Measurements from ENCODE around the gene IDH3G.
"Not testable (repeated sequence)": the region's sequence is repeated elsewhere in the genome, so short reads cannot be mapped to it uniquely, and the experiment has no call there.

DNA sequence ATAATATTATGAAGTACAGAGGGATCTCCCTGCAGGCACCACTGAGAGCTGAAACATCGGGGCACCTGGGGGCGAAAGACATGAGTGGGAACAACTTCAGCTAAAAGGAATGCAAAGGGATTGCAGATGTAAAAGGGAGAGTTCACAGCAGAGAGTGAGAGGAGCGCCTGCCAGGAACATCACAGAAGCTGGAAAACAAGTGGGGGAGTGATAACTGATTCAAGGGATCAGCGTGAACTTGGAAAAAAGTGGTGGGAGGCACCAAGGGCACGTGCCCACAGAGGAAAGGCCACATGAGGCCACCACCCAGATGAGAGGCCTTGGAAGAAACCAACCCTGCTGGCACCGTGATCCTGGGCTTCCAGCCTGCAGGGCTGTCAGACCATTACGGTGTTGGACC, 45.2 kb downstream of the IDH3G start:
- not testable (repeated sequence) for TF ChIP-seq GATA2 (IDR thresholded peaks at IDR 0.05; ENCODE audit: insufficient read depth, insufficient read length, low read depth, low read length); FOS (IDR thresholded peaks at IDR 0.05; ENCODE audit: borderline replicate concordance, insufficient read depth, low read length)
- TF ChIP-seq, protein P1, sequence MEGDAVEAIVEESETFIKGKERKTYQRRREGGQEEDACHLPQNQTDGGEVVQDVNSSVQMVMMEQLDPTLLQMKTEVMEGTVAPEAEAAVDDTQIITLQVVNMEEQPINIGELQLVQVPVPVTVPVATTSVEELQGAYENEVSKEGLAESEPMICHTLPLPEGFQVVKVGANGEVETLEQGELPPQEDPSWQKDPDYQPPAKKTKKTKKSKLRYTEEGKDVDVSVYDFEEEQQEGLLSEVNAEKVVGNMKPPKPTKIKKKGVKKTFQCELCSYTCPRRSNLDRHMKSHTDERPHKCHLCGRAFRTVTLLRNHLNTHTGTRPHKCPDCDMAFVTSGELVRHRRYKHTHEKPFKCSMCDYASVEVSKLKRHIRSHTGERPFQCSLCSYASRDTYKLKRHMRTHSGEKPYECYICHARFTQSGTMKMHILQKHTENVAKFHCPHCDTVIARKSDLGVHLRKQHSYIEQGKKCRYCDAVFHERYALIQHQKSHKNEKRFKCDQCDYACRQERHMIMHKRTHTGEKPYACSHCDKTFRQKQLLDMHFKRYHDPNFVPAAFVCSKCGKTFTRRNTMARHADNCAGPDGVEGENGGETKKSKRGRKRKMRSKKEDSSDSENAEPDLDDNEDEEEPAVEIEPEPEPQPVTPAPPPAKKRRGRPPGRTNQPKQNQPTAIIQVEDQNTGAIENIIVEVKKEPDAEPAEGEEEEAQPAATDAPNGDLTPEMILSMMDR (IDR thresholded peaks at IDR 0.05; ENCODE audit: extremely low read depth in 1 of 2, insufficient read depth in 1 of 2, low read depth in 1 of 2, low read length in 2 of 2) = not testable (repeated sequence)

All from endothelial cell of umbilical vein (primary cell).